ACC112 (cell line): ENCODE measurements around the gene OPRL1.
"Not testable (repeated sequence)": the region's sequence is repeated elsewhere in the genome, so short reads cannot be mapped to it uniquely, and the experiment has no call there.

Source experiments
- H2AFZ ChIP-seq: fragments of 200-600 bp; sonication (generic); one replicate; pipeline ENCODE4 v1.6.0; 2017; ENCODE audit warnings: antibody characterized with exemption, low read length; ENCODE audit not compliant: unreplicated experiment
- H3K27ac ChIP-seq: fragments of 200-600 bp; sonication (generic); 2 replicates; pipeline ENCODE4 v1.5.1; 2014; ENCODE audit warnings: low read depth, mild to moderate bottlenecking, antibody characterized with exemption, low read length, moderate library complexity
- H3K27me3 ChIP-seq: fragments of 200-600 bp; sonication (generic); 2 replicates; pipeline ENCODE4 v1.6.1; 2014; ENCODE audit warnings: mild to moderate bottlenecking, antibody characterized with exemption, low read length, moderate library complexity, mixed read lengths; ENCODE audit not compliant: insufficient read depth
- H3K36me3 ChIP-seq: fragments of 200-600 bp; sonication (generic); 2 replicates; pipeline ENCODE4 v1.6.1; 2016; ENCODE audit warnings: mild to moderate bottlenecking, antibody characterized with exemption, low read length, moderate library complexity, mixed read lengths; ENCODE audit not compliant: insufficient read depth
- H3K4me1 ChIP-seq: fragments of 200-600 bp; sonication (generic); one replicate; pipeline ENCODE4 v1.6.1; 2016; ENCODE audit warnings: low read length, mixed read lengths; ENCODE audit not compliant: insufficient read depth, unreplicated experiment, control insufficient read depth
- H3K4me3 ChIP-seq: fragments of 200-600 bp; sonication (generic); 2 replicates; pipeline ENCODE4 v1.5.1; 2014; ENCODE audit warnings: mild to moderate bottlenecking, low read depth, low read length
- H3K79me2 ChIP-seq: fragments of 200-600 bp; sonication (generic); one replicate; pipeline ENCODE4 v1.6.0; 2016; ENCODE audit warnings: low read length; ENCODE audit not compliant: control insufficient read depth, unreplicated experiment, insufficient read depth

OPRL1 gene

DNA sequence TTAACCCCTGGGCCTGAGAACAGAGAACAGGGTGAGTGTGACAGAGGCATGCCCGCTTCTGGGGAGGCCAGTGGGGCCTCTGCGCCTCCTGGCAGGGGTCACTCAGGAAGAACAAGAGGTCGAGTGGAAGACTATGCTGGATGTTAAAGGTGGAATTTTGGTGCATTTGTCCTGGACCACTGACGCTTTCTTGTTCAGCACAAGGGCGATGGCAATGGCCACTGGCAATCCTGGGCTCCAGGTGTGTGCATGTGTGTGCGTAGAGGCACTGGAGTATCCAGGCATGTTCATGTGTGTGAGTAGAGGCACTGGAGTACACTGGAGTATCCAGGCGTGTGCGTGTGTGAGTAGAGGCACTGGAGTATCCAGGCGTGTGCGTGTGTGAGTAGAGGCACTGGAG is 51.0 kb downstream of the OPRL1 start:
- Histone ChIP-seq H3K27me3 (peaks cover 7% of the 10 kb centered on the region), H3K79me2 (no peaks in the 10 kb centered on the region), H3K27ac (no peak overlapping the region), H3K36me3 (no peaks in the 10 kb centered on the region), H3K4me3 (no peak overlapping the region), H3K4me1 (no peaks in the 10 kb centered on the region), H2AFZ (no peak overlapping the region)

DNA sequence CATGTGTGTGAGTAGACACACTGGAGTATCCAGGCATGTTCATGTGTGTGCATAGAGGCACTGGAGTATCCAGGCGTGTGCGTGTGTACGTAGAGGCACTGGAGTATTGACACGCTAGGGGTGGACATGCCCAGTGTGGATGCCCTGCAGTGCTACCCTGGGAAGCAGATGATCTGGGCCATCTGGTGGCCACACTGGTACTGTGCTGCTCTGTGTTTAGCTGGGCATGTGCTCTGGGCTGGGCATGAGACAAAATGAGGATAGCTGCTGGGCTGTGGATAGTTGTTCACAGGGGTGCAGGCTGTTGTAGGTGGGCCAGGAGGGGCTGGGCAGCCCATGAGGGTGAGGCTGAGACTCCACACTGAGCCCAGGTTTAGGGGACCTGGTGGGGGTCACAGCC is 51.5 kb downstream of the OPRL1 start:
- Histone ChIP-seq H3K36me3 (no peaks in the 10 kb centered on the region), H3K4me3 (no peak overlapping the region), H3K4me1 (no peaks in the 10 kb centered on the region), H3K27ac (no peak overlapping the region), H2AFZ (no peak overlapping the region), H3K27me3 (peaks cover 7% of the 10 kb centered on the region), H3K79me2 (no peaks in the 10 kb centered on the region)

DNA sequence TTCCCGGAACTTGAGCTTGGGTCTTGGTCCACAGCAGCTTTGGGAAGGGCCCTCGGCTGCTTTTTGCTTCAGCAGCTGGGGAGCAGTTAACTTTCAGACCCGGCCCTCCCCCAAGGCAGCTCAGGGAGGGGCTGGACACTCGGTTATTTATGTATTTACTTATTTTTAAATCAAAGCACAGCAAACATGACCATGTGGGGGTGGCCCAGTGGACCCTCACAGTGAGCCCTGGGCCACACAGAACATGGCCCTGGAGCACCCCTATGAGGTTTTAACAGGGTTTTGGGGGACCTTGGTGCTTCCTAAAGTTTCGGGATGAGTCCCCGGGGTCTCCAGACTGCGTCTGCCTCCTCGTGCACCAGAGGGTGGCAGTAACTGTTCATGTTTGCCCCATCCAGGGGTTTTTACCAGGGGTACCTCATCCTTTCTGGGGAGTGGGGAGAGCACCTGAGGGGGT is 54.1 kb downstream of the OPRL1 start:
- Histone ChIP-seq H3K36me3 (no peaks in the 10 kb centered on the region), H3K27me3 (no peaks in the 10 kb centered on the region), H3K4me3 (no peak overlapping the region), H2AFZ (no peak overlapping the region), H3K79me2 (no peaks in the 10 kb centered on the region), H3K27ac (no peak overlapping the region), H3K4me1 (no peaks in the 10 kb centered on the region)

DNA sequence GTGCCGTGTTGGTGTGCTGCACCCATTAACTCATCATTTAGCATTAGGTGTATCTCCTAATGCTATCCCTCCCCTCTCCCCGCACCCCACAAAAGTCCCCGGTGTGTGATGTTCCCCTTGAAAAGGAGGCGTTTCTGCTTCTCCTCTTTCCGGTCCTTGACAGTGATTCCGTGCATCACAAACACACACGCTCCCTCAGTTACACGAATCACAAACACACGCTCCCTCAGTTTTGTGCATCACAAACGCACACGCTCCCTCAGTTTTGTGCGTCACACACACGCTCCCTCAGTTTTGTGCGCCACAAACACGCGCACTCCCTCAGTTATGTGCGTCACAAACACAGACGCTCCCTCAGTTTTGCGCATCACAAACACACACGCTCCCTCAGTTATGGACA is 54.9 kb downstream of the OPRL1 start:
- not testable (repeated sequence) for H3K4me3 ChIP-seq, H3K4me1 ChIP-seq, H3K27me3 ChIP-seq, H3K79me2 ChIP-seq, H3K27ac ChIP-seq, H2AFZ ChIP-seq, H3K36me3 ChIP-seq

DNA sequence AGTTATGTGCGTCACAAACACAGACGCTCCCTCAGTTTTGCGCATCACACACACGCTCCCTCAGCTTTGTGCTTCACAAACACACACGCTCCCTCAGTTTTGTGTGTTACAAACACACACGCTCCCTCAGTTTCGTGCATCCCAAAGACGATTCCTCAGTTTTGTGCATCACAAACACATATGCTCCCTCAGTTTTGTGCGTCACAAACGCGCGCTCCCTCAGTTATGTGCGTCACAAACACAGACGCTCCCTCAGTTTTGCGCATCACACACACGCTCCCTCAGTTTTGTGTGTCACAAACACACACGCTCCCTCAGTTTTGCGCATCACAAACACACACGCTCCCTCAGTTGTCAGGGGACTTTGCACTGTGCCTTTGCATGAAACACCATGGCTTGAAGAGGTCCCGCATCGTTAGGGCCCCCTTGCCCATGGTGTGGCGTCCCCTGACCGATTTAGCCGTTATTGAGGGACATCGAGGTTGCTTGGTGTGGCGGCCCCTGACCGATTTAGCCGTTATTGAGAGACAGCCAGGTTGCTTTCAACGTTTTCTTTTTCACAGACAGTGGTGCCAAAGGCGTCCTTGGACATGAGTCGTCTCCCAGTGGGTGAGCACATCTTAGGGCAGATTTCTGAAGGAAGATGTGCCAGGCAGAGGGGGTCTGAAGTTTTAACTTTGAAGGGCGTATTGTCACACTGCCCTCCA is 56.3 kb downstream of the OPRL1 start:
- Histone ChIP-seq H3K27ac (no peak overlapping the region), H3K4me3 (no peak overlapping the region), H3K79me2 (no peaks in the 10 kb centered on the region), H3K36me3 (no peaks in the 10 kb centered on the region), H2AFZ (no peak overlapping the region), H3K4me1 (no peaks in the 10 kb centered on the region), H3K27me3 (peaks cover 6% of the 10 kb centered on the region; the same call in 1 of the 2 replicates)

DNA sequence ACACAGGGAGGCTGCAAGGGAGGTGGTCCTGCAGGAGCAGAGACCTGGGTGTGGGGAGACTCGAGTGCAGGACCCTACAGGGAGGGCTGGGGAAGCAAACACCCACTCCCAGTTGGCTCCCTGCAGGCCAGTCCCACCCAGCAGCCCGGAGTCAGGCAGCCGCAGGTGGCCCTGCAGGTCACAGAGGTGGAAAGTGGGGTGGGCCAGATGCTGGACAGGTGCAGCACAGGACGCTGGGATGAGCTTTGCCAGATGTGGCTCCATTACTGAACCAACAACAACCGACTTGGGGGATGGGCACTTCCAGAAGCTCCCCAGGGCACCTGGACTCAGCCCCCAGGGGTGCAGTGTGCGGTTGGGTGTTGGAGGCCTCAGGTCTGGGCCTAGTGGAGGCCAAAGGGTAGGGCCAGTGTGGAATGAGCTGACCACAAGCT is 57.7 kb downstream of the OPRL1 start:
- H3K36me3 ChIP-seq = no peaks in the 10 kb centered on the region
- H2AFZ ChIP-seq = no peak overlapping the region
- no peak overlapping the region for H3K4me3 ChIP-seq
- H3K4me1 ChIP-seq = no peaks in the 10 kb centered on the region
- H3K27me3 ChIP-seq = peaks cover 6% of the 10 kb centered on the region; the same call in 1 of the 2 replicates
- no peaks in the 10 kb centered on the region for H3K79me2 ChIP-seq
- no peak overlapping the region for H3K27ac ChIP-seq

DNA sequence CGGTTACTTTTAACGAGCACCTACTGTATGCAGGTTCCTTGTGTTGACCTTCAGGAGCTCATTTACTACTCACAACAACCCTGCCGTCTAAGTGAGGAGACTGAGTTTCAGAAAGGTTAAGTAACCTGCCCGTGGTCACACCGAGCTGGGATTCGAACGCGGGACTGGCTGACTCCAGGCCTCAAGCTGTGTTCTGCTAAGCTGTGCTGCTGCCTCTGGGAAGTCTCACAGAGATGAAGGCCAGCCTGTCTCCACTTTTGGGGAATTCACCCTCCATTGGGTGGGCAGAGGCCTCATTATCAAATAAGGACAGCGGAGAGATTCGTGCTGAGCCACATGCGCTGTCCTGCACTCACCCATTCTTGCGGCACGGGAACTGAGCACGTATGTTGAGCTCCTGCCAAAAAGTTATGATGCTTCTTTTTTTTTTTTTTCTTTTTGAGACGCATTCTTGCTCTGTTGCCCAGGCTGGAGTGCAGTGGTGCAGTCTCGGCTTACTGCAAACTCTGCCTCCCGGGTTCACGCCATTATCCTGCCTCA is 58.5 kb downstream of the OPRL1 start:
- no peaks in the 10 kb centered on the region for H3K79me2 ChIP-seq
- H3K27me3 ChIP-seq = peaks cover 6% of the 10 kb centered on the region; the same call in 1 of the 2 replicates
- no peak overlapping the region for H2AFZ ChIP-seq
- H3K4me1 ChIP-seq = no peaks in the 10 kb centered on the region
- H3K4me3 ChIP-seq = no peak overlapping the region
- H3K27ac ChIP-seq = no peak overlapping the region
- H3K36me3 ChIP-seq = no peaks in the 10 kb centered on the region

DNA sequence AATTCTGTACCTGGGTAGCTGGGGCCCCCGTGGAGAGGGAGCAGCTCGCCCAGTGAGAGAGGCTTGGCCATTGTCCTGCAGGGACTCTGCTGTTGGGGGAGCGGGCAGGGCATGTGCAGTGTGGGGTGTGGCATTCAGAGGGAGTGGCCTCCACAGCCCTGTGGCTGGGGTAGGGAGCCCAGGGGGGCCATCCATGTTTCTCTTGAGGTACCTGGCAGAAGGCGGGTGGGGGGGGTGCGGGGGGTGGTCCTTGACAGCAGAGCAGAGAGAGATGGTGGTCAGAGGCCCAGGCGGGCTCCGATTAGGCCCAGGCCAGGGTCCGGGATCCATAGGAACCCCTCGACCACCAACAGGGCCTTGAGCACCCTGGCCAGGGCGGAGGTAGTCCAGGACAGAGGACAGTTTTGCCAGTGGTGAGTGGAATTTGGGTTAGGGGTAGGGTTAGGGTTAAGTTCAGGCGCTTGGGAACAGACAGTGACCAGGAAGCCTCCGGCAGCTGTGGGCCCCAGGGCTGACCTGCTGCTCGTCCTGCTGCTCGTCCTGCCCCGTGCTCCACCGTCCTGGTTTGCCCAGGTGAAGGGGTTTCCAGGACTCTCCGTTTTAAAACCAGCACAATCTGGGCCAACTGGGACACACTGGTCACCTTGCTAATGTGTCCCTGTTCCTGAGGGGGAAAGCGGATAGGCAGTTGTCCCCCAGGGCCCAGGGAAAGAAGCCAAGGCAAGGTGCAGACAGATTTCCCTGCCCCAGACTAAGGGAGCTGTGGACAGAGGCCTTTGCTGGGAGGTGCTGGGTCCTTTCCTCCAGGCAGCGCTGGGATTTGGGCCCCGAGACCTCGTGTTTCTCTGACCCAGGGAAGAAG is 59.5 kb downstream of the OPRL1 start:
- H3K27me3 ChIP-seq = peaks cover 6% of the 10 kb centered on the region; the same call in 1 of the 2 replicates

DNA sequence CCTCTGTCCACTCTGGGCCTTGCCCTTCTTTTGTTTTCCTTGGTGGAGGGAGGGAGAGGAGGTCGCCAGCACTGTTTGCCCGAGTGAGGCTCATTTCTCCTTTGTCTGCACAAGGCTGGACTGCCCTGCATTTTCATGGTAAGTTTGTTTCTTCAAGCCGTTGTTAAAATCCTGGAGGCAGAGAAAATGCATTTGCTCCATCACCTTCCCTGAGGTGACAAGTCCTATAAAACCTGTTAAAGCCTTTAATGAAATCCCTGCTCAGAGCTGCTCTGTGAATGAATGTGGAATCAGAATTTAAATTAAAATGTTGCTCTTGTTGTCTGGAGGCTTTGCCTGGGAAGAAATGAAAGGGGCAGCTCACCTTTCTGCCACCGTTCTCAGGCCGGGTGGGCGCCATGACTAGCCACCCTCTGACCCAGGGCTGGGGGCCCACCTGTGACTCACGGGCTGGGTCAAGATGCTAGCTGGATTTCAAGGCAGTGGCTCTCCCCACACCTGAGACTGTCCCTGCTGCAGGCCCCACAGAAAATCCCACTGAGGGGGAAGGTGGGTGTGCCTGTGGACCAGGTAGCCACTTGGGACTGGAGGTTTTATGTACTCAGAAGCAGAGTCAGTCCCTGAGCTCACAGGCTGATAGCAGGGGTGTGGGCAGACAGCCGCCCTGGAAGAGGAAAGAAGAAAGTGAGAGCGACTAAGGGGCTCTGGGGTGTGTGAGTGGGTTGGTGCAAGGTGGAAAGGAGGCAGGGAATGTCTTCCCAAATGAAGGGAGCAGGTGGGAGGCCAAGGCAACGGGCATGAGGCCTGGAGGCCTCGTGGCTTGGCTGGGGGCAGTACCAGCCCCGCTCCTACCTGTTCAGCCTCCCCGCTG is 60.4 kb downstream of the OPRL1 start:
- H3K27me3 ChIP-seq = peaks cover 6% of the 10 kb centered on the region; the same call in 1 of the 2 replicates
- H3K79me2 ChIP-seq = no peaks in the 10 kb centered on the region

More for the DNA sequence above, 59.5 kb downstream of the OPRL1 start:
- no peak overlapping the region for H3K27ac ChIP-seq
- H3K4me1 ChIP-seq = no peaks in the 10 kb centered on the region
- H2AFZ ChIP-seq = no peak overlapping the region
- no peaks in the 10 kb centered on the region for H3K79me2 ChIP-seq
- no peak overlapping the region for H3K4me3 ChIP-seq
- no peaks in the 10 kb centered on the region for H3K36me3 ChIP-seq

DNA sequence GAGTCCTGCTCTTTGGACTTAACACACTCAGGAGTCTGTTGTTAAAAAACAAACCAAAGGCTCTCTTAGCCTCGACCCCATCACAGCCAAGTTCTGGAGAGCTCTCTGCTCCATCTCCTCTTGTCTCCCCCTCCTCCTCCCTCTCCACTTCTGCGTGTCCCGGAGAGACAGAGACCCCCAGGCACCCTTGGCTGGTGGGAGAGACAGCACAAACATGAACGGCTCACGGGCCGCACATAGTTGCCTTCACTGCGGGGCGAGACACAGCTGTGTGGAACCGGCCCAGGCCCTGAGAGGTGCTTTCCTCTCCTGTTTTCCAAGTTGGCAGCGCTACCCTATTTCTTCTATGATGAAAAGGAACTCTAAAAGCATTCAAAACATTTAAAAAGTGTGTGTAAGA is 61.1 kb downstream of the OPRL1 start:
- H3K27me3 ChIP-seq = peaks cover 6% of the 10 kb centered on the region; the same call in 1 of the 2 replicates

More for the DNA sequence above, 60.4 kb downstream of the OPRL1 start:
- Histone ChIP-seq H3K4me3 (no peak overlapping the region), H3K36me3 (no peaks in the 10 kb centered on the region), H3K4me1 (no peaks in the 10 kb centered on the region), H3K27ac (no peak overlapping the region), H2AFZ (no peak overlapping the region)

More for the DNA sequence above, 61.1 kb downstream of the OPRL1 start:
- H3K27ac ChIP-seq = no peak overlapping the region
- no peaks in the 10 kb centered on the region for H3K36me3 ChIP-seq
- H2AFZ ChIP-seq = no peak overlapping the region
- H3K4me1 ChIP-seq = no peaks in the 10 kb centered on the region
- no peaks in the 10 kb centered on the region for H3K79me2 ChIP-seq
- no peak overlapping the region for H3K4me3 ChIP-seq
